KOPT-K1 (cell line): ENCODE data around the gene LMOD2.

Experiments
- H3K27ac ChIP-seq: fragments of 200-600 bp; sonication (generic); 2 replicates; pipeline ENCODE4 v1.5.1; 2016; ENCODE audit warnings: antibody characterized with exemption, mild to moderate bottlenecking, low read depth, low read length; ENCODE audit not compliant: poor library complexity, severe bottlenecking
- H3K36me3 ChIP-seq: fragments of 200-600 bp; sonication (generic); 2 replicates; pipeline ENCODE4 v1.5.1; 2017; ENCODE audit warnings: antibody characterized with exemption, mild to moderate bottlenecking, low read length, moderate library complexity; ENCODE audit not compliant: insufficient read depth
- H3K9me3 ChIP-seq: fragments of 200-600 bp; sonication (generic); 2 replicates; pipeline ENCODE4 v1.5.1; 2017; ENCODE audit warnings: antibody characterized with exemption, low read length, mild to moderate bottlenecking; ENCODE audit not compliant: insufficient read depth, poor library complexity, severe bottlenecking

LMOD2 gene

GRCh38 chr7:123710683-123711082 is 55.0 kb downstream of the LMOD2 start:
- H3K9me3 ChIP-seq: no peaks in the 10 kb centered on the region
- peaks cover 31% of the 10 kb centered on the region for H3K36me3 ChIP-seq
- H3K27ac ChIP-seq: no peak overlapping the region

GRCh38 chr7:123711832-123712293 is 56.2 kb downstream of the LMOD2 start:
- no peak overlapping the region for H3K27ac ChIP-seq
- peaks cover 19% of the 10 kb centered on the region for H3K36me3 ChIP-seq
- no peaks in the 10 kb centered on the region for H3K9me3 ChIP-seq

GRCh38 chr7:123712619-123713018 is 57.0 kb downstream of the LMOD2 start:
- Histone ChIP-seq H3K36me3 (peaks cover 11% of the 10 kb centered on the region), H3K27ac (no peak overlapping the region)

More at GRCh38 chr7:123712619-123713018, 57.0 kb downstream of the LMOD2 start:
- H3K9me3 ChIP-seq: no peaks in the 10 kb centered on the region
